Superior temporal gyrus (tissue), 1 donor: ENCODE results near the gene GSTA3.
"Not testable (repeated sequence)": the region's sequence is repeated elsewhere in the genome, so short reads cannot be mapped to it uniquely, and the experiment has no call there.

ENCODE experiments used
- DNase-seq: peaks from one replicate; pipeline ENCODE4 v3.0.0-alpha.2; 2016; ENCODE audit errors: extremely low spot score

Gene GSTA3

GRCh38 chr6:52909531-52909930 lies at the start of gene GSTA3:
GSTA3 (minus strand) TSS chr6:52909698; CDS start chr6:52905834, 3,864 bp downstream.
- no peak for DNase-seq

- no peak for DNase-seq
Measured at GRCh38 chr6:52958546-52959255, 49.2 kb upstream of the GSTA3 start.

DNA sequence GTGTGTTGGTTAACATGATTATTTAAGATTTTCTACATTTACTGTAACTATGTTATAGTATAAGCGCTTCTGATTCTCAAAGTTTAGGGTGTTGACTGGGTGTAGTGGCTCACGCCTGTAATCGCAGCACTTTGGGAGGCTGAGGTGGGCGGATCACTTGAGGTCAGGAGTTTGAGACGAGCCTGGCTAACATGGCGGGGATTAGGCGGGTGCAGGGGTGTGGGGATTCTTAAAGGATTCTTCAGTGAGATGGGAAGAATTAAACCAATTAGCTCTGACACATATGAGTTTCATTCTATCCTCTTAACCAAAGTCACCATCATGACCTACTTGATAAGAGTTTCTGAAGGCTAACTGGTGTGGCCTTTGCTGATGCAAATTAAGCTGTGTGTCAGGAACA lies 46.4 kb upstream of the GSTA3 start:
- DNase-seq = no peak

- DNase-seq = no peak
Measured at GRCh38 chr6:52953911-52954839, 44.7 kb upstream of the GSTA3 start.

DNA sequence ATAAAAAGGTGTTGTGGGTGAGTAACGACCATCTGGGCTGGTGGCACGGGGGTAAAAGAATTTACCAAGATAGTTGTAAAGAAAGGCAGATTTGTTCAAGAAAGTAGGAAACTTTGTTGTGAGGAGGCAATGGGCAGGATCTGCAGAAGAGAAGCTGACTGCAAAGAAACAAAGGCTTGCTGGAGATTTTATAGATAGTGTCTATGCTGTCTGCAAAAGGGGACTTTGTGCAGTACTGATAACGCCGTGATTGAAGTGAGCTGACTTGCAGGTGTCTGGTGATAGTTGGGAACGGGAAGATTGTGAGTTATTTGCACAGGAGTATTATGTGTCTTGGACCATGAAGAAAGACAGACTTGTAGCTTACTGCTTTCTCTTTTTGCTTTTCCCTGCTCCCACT lies 36.8 kb upstream of the GSTA3 start:
- DNase-seq = no peak

- DNase-seq = not testable (repeated sequence)
Measured at GRCh38 chr6:52942821-52943220, 33.3 kb upstream of the GSTA3 start.

GRCh38 chr6:52942221-52942620 lies 32.7 kb upstream of the GSTA3 start:
- no peak for DNase-seq

DNA sequence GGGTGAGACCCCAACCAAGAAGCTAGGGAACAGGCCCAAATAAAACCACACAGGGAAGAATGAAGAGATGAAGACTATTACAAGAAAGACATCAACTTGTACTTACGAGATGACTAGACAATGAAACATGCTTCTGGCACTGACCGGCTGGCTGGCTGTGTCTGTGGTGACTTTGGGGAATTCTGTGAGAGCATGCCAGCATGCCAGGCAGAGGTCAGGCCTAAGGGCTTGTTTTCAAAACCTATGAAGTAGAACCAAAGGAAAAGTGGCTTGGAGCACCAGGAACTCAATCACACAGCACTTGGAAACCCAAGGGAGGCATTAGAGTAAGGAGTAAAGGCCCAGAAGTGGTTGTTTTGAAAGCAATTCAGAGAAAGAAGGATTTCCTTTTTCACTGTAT lies 28.4 kb upstream of the GSTA3 start:
- no peak for DNase-seq

- DNase-seq = no peak
Measured at GRCh38 chr6:52933778-52934177, 24.3 kb upstream of the GSTA3 start.

DNA sequence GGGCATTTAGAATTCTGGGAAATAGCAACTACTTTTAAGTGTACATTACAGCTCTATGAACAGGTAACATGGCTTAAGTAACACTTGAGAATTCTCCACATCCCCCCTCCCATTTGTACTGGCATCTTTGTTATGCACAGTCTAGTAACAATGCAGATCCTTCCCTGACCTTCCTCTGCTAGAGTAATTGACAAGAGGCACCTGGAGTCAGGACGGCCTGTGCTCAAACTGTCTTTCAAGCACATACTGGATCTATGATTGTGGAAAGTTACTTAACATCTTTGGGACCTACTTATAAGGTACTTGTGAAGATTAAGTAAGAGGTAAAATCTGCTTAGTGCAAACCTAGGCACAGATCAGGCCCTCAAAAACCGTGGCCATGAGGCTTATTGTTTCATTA lies 21.9 kb upstream of the GSTA3 start:
- DNase-seq = no peak

- no peak for DNase-seq
Measured at GRCh38 chr6:52929321-52930164, 20.0 kb upstream of the GSTA3 start.

GRCh38 chr6:52927451-52927850 lies 18.0 kb upstream of the GSTA3 start:
- no peak for DNase-seq

DNA sequence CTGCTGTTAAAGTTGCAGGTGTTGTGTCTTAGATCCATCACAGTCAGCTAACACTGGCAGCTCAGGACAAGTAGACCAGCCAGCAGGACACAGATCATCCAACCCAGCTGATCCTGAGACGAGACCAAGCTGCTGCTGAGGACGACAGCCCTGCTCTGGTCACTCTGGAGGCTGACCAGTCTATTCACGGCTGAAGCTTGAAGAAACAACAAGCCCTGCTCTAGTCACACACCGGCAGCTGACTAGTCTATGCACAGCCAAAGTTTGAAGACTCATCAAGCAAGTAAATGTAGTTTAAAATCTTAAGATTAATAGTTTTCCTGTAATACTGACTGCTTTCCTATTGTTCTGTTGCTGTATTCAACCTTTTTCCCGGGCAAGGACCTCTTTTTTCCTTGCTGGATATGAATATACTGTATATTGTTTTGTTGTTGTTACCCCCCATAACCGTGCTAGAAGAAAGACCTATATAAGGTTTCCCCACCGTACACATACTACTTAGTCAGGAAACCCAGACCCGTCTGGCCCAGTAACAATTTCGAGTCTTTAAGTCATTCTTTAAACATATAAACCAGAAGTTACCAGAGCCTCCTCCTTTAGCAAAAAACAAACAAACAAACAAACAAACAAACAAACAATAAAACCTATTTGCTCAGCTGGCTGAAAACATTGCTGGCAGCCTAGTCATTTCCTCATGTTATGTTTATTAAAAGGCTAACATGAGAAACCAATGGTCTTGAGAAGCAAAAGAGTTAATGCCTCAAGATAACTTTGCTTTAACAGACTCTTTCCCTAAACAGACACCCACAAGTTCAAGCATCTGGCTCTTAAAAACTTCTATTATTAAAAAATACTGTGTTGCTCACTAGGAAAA lies 16.7 kb upstream of the GSTA3 start:
- no peak for DNase-seq

GRCh38 chr6:52925042-52925441 lies 15.5 kb upstream of the GSTA3 start:
- no peak for DNase-seq

- DNase-seq = not testable (repeated sequence)
Measured at GRCh38 chr6:52923689-52924088, 14.2 kb upstream of the GSTA3 start.

GRCh38 chr6:52922161-52922560 lies 12.7 kb upstream of the GSTA3 start:
- DNase-seq = no peak

DNA sequence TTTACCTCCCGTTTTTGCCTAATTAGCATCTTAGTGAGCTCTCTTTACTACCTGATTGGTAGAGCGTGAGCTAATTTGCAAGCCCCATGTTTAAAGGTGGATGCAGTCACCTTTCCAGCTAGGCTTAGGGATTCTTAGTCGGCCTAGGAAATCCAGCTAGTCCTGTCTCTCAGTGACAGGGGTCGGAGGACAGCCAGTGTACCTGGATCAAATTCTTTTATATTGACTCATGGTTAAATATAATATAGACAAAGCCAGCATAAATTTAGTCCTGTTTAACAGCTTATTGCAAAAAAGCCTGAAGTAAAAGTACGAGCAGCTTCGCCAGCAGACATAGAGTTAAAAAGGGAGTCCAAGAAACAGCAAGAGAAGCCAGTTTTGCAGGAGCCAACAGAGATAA lies 12.2 kb upstream of the GSTA3 start:
- no peak for DNase-seq

GRCh38 chr6:52919511-52919910 lies 10.0 kb upstream of the GSTA3 start:
- DNase-seq = not testable (repeated sequence)

GRCh38 chr6:52918771-52919170 lies 9.3 kb upstream of the GSTA3 start:
- not testable (repeated sequence) for DNase-seq

DNA sequence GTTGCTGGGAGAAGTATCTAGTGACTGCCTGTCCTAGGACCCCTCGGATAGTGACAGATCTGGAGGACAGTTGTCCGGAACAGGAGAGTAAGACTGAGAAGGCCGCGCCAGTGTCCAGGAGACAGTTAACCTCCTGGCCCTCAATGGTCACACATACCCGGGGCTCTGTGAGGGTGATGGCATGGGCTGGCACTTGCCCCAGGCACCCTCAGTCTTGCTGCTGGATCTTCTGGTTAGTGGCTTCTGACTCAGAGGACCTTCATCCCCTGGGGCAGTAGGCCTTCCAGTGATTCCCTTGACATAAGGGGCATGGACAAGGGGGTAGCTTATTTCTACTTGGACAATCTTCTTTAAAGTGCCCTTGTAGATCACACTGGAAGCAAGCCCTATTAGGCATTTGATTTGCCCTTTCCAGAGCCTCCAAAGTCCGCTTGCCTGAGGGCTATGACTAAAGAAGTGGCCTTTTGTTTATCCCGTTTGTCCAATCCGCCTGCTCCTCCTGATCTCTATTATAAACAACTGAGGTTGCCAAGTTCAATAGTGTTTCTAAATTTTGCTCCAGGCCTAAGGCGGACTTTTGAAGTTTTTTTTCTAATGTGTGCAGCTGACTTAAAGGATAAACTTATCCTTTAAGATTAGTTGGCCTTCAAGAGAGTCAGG lies 8.7 kb upstream of the GSTA3 start:
- DNase-seq = not testable (repeated sequence)
